HepG2 (cell line): ENCODE results near the gene ACSL5. TPM values are rescaled to one million over a fixed set of nuclear protein-coding genes. Genes with fewer than 3 reads are reported as not detected.

Source experiments
- ATAC-seq: fragments of 200-7000 bp; cut with Tn5 transposase; 3 replicates; pipeline ENCODE4 v1.9.1; 2020; ENCODE audit warnings: mild to moderate bottlenecking, moderate library complexity
- BruUV-seq: library from RNA; stranded (reverse); fragments of 400-500 nt; replicated peaks from 2 replicates; lab custom pipeline; 2021; lab: Mats Ljungman, UMichigan
- CTCF ChIA-PET: fragments of 300-600 bp; formaldehyde crosslinking; extraction: SDS; loops from one replicate; lab custom pipeline; 2021; ENCODE audit warnings: low total read pairs, inconsistent platforms, low intra/inter-chr PET ratio; lab: Yijun Ruan, JAX
- POLR2A ChIA-PET: fragments of 350-600 bp; sonication (Branson Sonifier 250); formaldehyde crosslinking; loops from one replicate; lab custom pipeline; 2020; ENCODE audit warnings: antibody characterized with exemption, inconsistent platforms; lab: Yijun Ruan, JAX
- DNase-seq: peaks from one replicate; pipeline ENCODE4 v3.0.0-alpha.2; 2015; ENCODE audit warnings: low spot score
- FAIRE-seq: peaks from 3 replicates; lab custom pipeline; 2011; peaks lifted over from hg19 to GRCh38; lab: Jason Lieb, UNC
- H2AFZ ChIP-seq: one replicate; pipeline ENCODE4 v1.6.1; 2011; ENCODE audit warnings: low read length, inconsistent platforms
- H3K27ac ChIP-seq: fragments of 300-600 bp; 3 replicates; pipeline ENCODE4 v1.8.0; 2011; ENCODE audit warnings: mixed run types, mild to moderate bottlenecking, mixed read lengths, low read length, inconsistent platforms; ENCODE audit not compliant: insufficient read depth; ENCODE audit errors: extremely low read length
- H3K27me3 ChIP-seq, 2 experiments: fragments of 200-600 bp in 1 of 2; 2 replicates in 1 of 2; 3 replicates in 1 of 2; pipeline versions ENCODE4 v1.6.0 to v1.8.0; 2011; ENCODE audit warnings: low read length in 2 of 2, mild to moderate bottlenecking in 2 of 2, moderate library complexity in 2 of 2, inconsistent platforms in 1 of 2; ENCODE audit not compliant: insufficient read depth in 2 of 2, control insufficient read depth in 1 of 2
- H3K36me3 ChIP-seq, 2 experiments: fragments of 200-600 bp in 1 of 2; replicated peaks in 1 of 2; 2 replicates in 1 of 2; 3 replicates in 1 of 2; pipeline versions ENCODE4 v1.5.1 to v1.8.0; 2011; ENCODE audit warnings: low read length in 2 of 2, inconsistent platforms in 1 of 2; ENCODE audit not compliant: insufficient read depth in 2 of 2, control insufficient read depth in 1 of 2
- H3K4me1 ChIP-seq: 2 replicates; pipeline ENCODE4 v1.5.1; 2012; ENCODE audit warnings: low read length, inconsistent platforms; ENCODE audit not compliant: insufficient read depth
- H3K4me2 ChIP-seq: 2 replicates; pipeline ENCODE4 v1.6.0; 2011; ENCODE audit warnings: low read depth, low read length, inconsistent platforms
- H3K4me3 ChIP-seq, 3 experiments: fragments of 200-600 bp in 1 of 3; sonication (generic), shearing (Covaris generic) in 1 of 3; replicated peaks in 1 of 3; 2 replicates each; pipeline ENCODE4 v1.5.1; 2011 to 2016; ENCODE audit warnings: low read length in 3 of 3, inconsistent platforms in 2 of 3, low read depth in 2 of 3, mild to moderate bottlenecking in 2 of 3, control low read depth in 1 of 3, mixed read lengths in 1 of 3; ENCODE audit not compliant: insufficient read depth in 1 of 3
- H3K79me2 ChIP-seq: one replicate; pipeline ENCODE4 v1.6.1; 2011; ENCODE audit warnings: low read length, inconsistent platforms; ENCODE audit not compliant: insufficient read depth
- H3K9ac ChIP-seq: 2 replicates; pipeline ENCODE4 v1.6.0; 2011; ENCODE audit warnings: mild to moderate bottlenecking, low read depth, low read length, inconsistent platforms; ENCODE audit not compliant: insufficient read depth
- H3K9me3 ChIP-seq: 2 replicates; pipeline ENCODE4 v1.5.1; 2012; ENCODE audit warnings: mild to moderate bottlenecking, low read length
- H4K20me1 ChIP-seq: 2 replicates; pipeline ENCODE4 v1.6.0; 2011; ENCODE audit warnings: inconsistent platforms, mild to moderate bottlenecking, low read length, moderate library complexity; ENCODE audit not compliant: insufficient read depth
- ARNTL ChIP-seq: sonication (generic); formaldehyde crosslinking; IDR thresholded peaks from 2 replicates; pipeline ENCODE4 v1.4.0; 2020; ENCODE audit warnings: mild to moderate bottlenecking, missing genetic modification reagents
- FOXA3 ChIP-seq: IDR thresholded peaks from 2 replicates; pipeline ENCODE4 v1.6.1; 2016; ENCODE audit warnings: missing genetic modification reagents, missing compliant biosample characterization
- HOXA5 ChIP-seq: sonication (generic); formaldehyde crosslinking; IDR thresholded peaks from 2 replicates; pipeline ENCODE4 v1.4.0; 2020; ENCODE audit warnings: missing genetic modification reagents
- MED1 ChIP-seq: sonication (generic); formaldehyde crosslinking; IDR thresholded peaks from 2 replicates; pipeline ENCODE4 v1.4.0; 2020; ENCODE audit warnings: missing genetic modification reagents
- MEIS1 ChIP-seq: sonication (generic); formaldehyde crosslinking; IDR thresholded peaks from 2 replicates; pipeline ENCODE4 v1.9.0; 2021; ENCODE audit warnings: mild to moderate bottlenecking, missing genetic modification reagents, moderate library complexity, borderline replicate concordance
- NBN ChIP-seq: fragments of 450-650 bp; conservative IDR thresholded peaks from 2 replicates; pipeline ENCODE4 v1.6.1; 2017
- NFYC ChIP-seq: IDR thresholded peaks from 2 replicates; pipeline ENCODE4 v1.6.1; 2016; ENCODE audit warnings: missing genetic modification reagents, missing compliant biosample characterization
- NR2F6 ChIP-seq, 2 experiments: IDR thresholded peaks; 2 replicates each; pipeline ENCODE4 v1.6.1; 2016; ENCODE audit warnings: antibody characterized with exemption in 1 of 2, mild to moderate bottlenecking in 1 of 2
- RNF2 ChIP-seq: fragments of 450-650 bp; conservative IDR thresholded peaks from 2 replicates; pipeline ENCODE4 v1.6.1; 2016; ENCODE audit warnings: low read depth
- SP140L ChIP-seq: sonication (generic); formaldehyde crosslinking; IDR thresholded peaks from 2 replicates; pipeline ENCODE4 v1.4.0; 2020; ENCODE audit warnings: missing genetic modification reagents, borderline replicate concordance
- SP5 ChIP-seq: IDR thresholded peaks from 2 replicates; pipeline ENCODE4 v1.6.1; 2016; ENCODE audit warnings: low read depth, borderline replicate concordance
- TOPORS ChIP-seq: sonication (generic); formaldehyde crosslinking; IDR thresholded peaks from 2 replicates; pipeline ENCODE4 v1.8.0; 2023; ENCODE audit warnings: mild to moderate bottlenecking, missing genetic modification reagents
- WIZ ChIP-seq: sonication (generic); formaldehyde crosslinking; IDR thresholded peaks from 2 replicates; pipeline ENCODE4 v1.5.1; 2020; ENCODE audit warnings: mild to moderate bottlenecking, missing genetic modification reagents
- ZBTB20 ChIP-seq: sonication (generic); formaldehyde crosslinking; IDR thresholded peaks from 2 replicates; pipeline ENCODE4 v1.8.1; 2023; ENCODE audit warnings: missing genetic modification reagents, low read depth, mild to moderate bottlenecking, borderline replicate concordance
- ZNF549 ChIP-seq: sonication (generic); formaldehyde crosslinking; IDR thresholded peaks from 2 replicates; pipeline ENCODE4 v1.5.0; 2020; ENCODE audit warnings: missing genetic modification reagents
- ZNF556 ChIP-seq: sonication (generic); formaldehyde crosslinking; IDR thresholded peaks from 2 replicates; pipeline ENCODE4 v1.4.0; 2020; ENCODE audit warnings: mild to moderate bottlenecking, missing genetic modification reagents, borderline replicate concordance
- ZNF670 ChIP-seq: sonication (generic); formaldehyde crosslinking; IDR thresholded peaks from 2 replicates; pipeline ENCODE4 v1.8.0; 2022; ENCODE audit warnings: mild to moderate bottlenecking, missing genetic modification reagents, borderline replicate concordance
- ZNF773 ChIP-seq: sonication (generic); formaldehyde crosslinking; IDR thresholded peaks from 2 replicates; pipeline ENCODE4 v1.4.0; 2020; ENCODE audit warnings: missing genetic modification reagents, borderline replicate concordance
- WGBS: methylation state at CpG from one replicate; pipeline ENCODE4 v1.1.6; 2017; ENCODE audit warnings: low lambda C conversion rate; 5-methylcytosine and 5-hydroxymethylcytosine counted together
- in situ Hi-C: cut with HindIII; loops from 2 replicates; pipeline ENCODE4 v1.10.0; 2017; ENCODE audit warnings: low pct_unique_long_range_greater_than_20kb; ENCODE audit not compliant: extremely low pct_ligation_motif_present
- intact Hi-C: fragments of 100-400 bp; cut with micrococcal nuclease; formaldehyde crosslinking; loops from one replicate; pipeline ENCODE4 v1.10.0; 2022; ENCODE audit not compliant: unreplicated experiment
- polyA plus RNA-seq, 8 experiments: library from polyadenylated mRNA; depleted of rRNA in 3 of 8; stranded (reverse) in 7 of 8; unstranded in 1 of 8; fragments of >200 nt; fragmentation: Illumina TruSeq in 4 of 8; extraction: Trizol in 4 of 8; gene quantifications; 2 replicates each; pipeline versions ENCODE4 v1.2.1 to v1.2.3, GENCODE V29; 2011 to 2016; ENCODE audit warnings: low read depth in 4 of 8, missing spikeins in 1 of 8, mixed read lengths in 1 of 8; ENCODE audit not compliant: insufficient read depth in 1 of 8
- total RNA-seq, 5 experiments: library from RNA; depleted of rRNA; stranded (reverse); fragments of >200 nt; fragmentation: Illumina TruSeq; extraction: Trizol; gene quantifications; 2 replicates each; pipeline ENCODE4 v1.2.3, GENCODE V29; 2016; ENCODE audit warnings: low read depth in 1 of 5
- TF ChIP-seq, protein P1 (sequence below): sonication (generic); formaldehyde crosslinking; IDR thresholded peaks from 2 replicates; pipeline ENCODE4 v1.4.0; 2020; ENCODE audit warnings: low read depth, mild to moderate bottlenecking, missing genetic modification reagents

ACSL5 gene
- total and polyA plus RNA-seq, 2 of the 13 experiments (the other 11 are each of a cell fraction or from before 2014, with no cell fraction given), result 56.4 to 82.5 TPM

DNA sequence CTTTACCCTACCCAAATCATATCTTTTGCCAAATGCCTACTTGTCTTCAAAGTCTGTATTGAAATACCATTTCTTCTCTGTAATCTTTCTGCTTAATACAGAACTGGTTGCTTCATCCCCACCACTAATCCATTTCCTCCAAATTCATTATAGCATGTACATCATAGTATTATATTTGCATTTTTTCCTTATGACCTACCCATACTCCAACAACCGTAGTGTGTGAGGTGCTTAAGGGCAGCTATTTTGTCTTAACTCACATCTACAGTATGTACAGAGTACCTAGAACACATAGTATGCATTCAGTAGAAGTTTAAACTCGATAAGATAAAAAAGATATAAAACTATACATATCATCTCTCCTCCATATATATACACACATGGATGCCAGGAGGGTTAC lies 23.7 kb downstream of the ACSL5 start:
- no peaks in the 10 kb centered on the region for H3K27me3 ChIP-seq
- no peak overlapping the region for H3K4me2 ChIP-seq
- H3K79me2 ChIP-seq, result no peaks in the 10 kb centered on the region
- WGBS, result 94% methylated on average over 2 of the region's 2 CpGs
- intact Hi-C loops, result no loop called here
- no peak for ATAC-seq
- no TSS peak for BruUV-seq
- peaks cover 40% of the 10 kb centered on the region for H3K4me1 ChIP-seq
- H3K9ac ChIP-seq, result no peak overlapping the region
- in situ Hi-C loops, result no loop called here
- ChIA-PET POLR2A (interaction anchor here (4.5 kb wide), 1 partner anchor 16 kb away, joined by 72 read pairs; no protein-coding TSS in a partner anchor), CTCF (no interaction called here)
- FAIRE-seq, result no peak
- DNase-seq, result no peak
- H2AFZ ChIP-seq, result no peak overlapping the region
- H3K4me3 ChIP-seq, result no peak overlapping the region
- H4K20me1 ChIP-seq, result no peaks in the 10 kb centered on the region
- TF ChIP-seq SP5 (CRISPR knock-in tag), result no peak
- H3K36me3 ChIP-seq, result peaks cover 18 to 51% of the 10 kb centered on the region in 2 experiments
- H3K9me3 ChIP-seq, result no peaks in the 10 kb centered on the region
- H3K27ac ChIP-seq, result no peak overlapping the region

DNA sequence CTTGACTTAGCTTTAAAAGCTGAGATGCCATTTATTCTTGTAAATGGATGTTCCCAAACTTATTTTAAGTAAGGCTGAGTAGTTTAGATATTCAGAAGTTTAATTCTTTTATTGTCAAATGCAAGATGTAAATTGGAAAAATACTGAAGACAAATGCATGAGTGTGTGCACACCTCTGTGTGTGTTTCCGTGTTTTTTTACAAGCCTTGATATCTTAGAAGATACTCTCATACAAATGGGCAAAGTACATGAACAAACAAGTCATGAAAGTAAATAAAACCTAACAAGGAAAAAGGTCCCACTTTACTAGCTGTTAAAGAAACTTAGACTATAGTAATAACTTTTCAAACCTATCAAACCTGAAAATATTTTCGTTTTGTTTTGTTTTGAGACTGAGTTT lies 29.0 kb downstream of the ACSL5 start:
- DNase-seq (no peak), FAIRE-seq (no peak), ATAC-seq (no peak)
- in situ Hi-C loops (no loop called here), intact Hi-C loops (no loop called here)
- POLR2A ChIA-PET, result interaction anchor here (1.1 kb wide), 1 partner anchor 38 kb away, joined by 3 read pairs; no protein-coding TSS in a partner anchor
- no TSS peak for BruUV-seq
- H3K9me3 ChIP-seq, result no peaks in the 10 kb centered on the region
- H3K27me3 ChIP-seq, result no peaks in the 10 kb centered on the region
- peaks cover 29 to 77% of the 10 kb centered on the region in 2 experiments for H3K36me3 ChIP-seq
- no peak overlapping the region for H2AFZ ChIP-seq
- H3K4me1 ChIP-seq, result no peaks in the 10 kb centered on the region
- H3K79me2 ChIP-seq, result no peaks in the 10 kb centered on the region
- H3K4me3 ChIP-seq, result no peak overlapping the region
- no peak overlapping the region for H3K9ac ChIP-seq
- H3K27ac ChIP-seq, result no peak overlapping the region
- H3K4me2 ChIP-seq, result no peak overlapping the region
- TF ChIP-seq NBN, result no peak
- TF ChIP-seq ZNF773, result no peak
- TF ChIP-seq MEIS1 (CRISPR knock-in tag), result no peak
- TF ChIP-seq ZNF670 (CRISPR knock-in tag), result no peak
- no peak for TF ChIP-seq SP140L
- TF ChIP-seq, protein P1, sequence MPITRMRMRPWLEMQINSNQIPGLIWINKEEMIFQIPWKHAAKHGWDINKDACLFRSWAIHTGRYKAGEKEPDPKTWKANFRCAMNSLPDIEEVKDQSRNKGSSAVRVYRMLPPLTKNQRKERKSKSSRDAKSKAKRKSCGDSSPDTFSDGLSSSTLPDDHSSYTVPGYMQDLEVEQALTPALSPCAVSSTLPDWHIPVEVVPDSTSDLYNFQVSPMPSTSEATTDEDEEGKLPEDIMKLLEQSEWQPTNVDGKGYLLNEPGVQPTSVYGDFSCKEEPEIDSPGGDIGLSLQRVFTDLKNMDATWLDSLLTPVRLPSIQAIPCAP (CRISPR knock-in tag), result no peak
- TF ChIP-seq MED1, result no peak
- TF ChIP-seq ZNF549 (CRISPR knock-in tag), result no peak
- TF ChIP-seq WIZ (CRISPR knock-in tag), result no peak
- no peak for TF ChIP-seq TOPORS (CRISPR knock-in tag)
- no peak for TF ChIP-seq NR2F6 (IDR thresholded peaks at IDR 0.05)
- no peak for TF ChIP-seq NR2F6 (CRISPR knock-in tag; IDR thresholded peaks at IDR 0.05)
- TF ChIP-seq HOXA5, result no peak
- TF ChIP-seq NFYC (CRISPR knock-in tag), result no peak
- TF ChIP-seq ZNF556, result no peak
- TF ChIP-seq RNF2, result no peak
- TF ChIP-seq ARNTL (CRISPR knock-in tag), result no peak
- TF ChIP-seq FOXA3, result no peak
- no peak for TF ChIP-seq ZBTB20 (CRISPR knock-in tag)
- no peaks in the 10 kb centered on the region for H4K20me1 ChIP-seq
- CTCF ChIA-PET, result no interaction called here
- 93% methylated on average over 2 of the region's 2 CpGs for WGBS
